ENCODE measurements around the gene WDR77. TPM values are rescaled to one million over a fixed set of nuclear protein-coding genes. Genes with fewer than 3 reads are reported as not detected.

WDR77 gene
- total RNA-seq, 1 experiment from 2014 or later = 42.5 TPM

DNA sequence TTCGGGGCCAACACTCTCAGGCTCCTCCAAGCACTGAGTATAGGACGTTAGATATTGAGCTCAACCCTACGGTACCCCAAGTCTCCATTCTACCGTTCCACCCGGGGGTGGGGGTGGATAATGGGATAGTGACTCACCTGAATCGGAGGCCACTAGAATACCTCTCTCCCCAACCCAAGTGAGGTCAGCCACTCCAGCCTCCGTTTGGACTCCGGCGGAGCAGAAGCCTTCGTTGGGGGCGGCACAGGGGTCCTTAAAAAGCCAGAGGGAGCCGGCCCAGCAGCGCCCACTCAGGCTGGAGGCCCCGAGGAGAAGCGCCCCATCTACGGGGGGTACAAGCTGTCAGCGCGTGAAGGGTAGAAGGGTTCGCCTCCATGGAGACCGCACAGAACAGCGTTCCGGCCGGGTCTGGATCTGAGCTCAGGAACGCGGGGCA is 556 bp downstream of the WDR77 start:
- ATAC-seq (peak; percentile 2; the same call in 1 of the 2 replicates), DNase-seq (ENCODE audit: low read depth, low spot score) (no peak)
- peaks cover 15 to 28% of the 10 kb centered on the region in 2 experiments for H3K4me1 ChIP-seq (ENCODE audit: control insufficient read depth in 1 of 2, insufficient read depth in 2 of 2, low read length in 2 of 2)
- CTCF ChIA-PET = interaction anchor here (0.7 to 1.4 kb wide), 3 partner anchors 48 to 920 kb away, joined by 3 read pairs; no protein-coding TSS in a partner anchor
- peak overlapping the region; percentile 87 to 89 for H3K4me3 ChIP-seq (replicated peaks in 1 of 2; ENCODE audit: low read depth in 1 of 2, low read length in 2 of 2)
- RAD21 ChIA-PET (ENCODE audit: low non-redundant PET in 1 of 2, low total read pairs in 2 of 2, uncharacterized antibody in 2 of 2, unreplicated experiment in 2 of 2) = no interaction called here
- no peaks in the 10 kb centered on the region for H3K9me2 ChIP-seq (ENCODE audit: insufficient read depth)
- no peaks in the 10 kb centered on the region for H3K9me3 ChIP-seq (ENCODE audit: control insufficient read depth in 1 of 2, insufficient read depth in 1 of 2, low read depth in 1 of 2, low read length in 2 of 2)
- peaks cover 3% of the 10 kb centered on the region; the same call in 1 of the 2 replicates for H4K20me1 ChIP-seq (ENCODE audit: insufficient read depth)
- H2AFZ ChIP-seq (ENCODE audit: low read depth, low read length, poor library complexity, severe bottlenecking) = no peak overlapping the region
- no TSS peak for BruUV-seq (replicated peaks)
- peaks cover 96% of the 10 kb centered on the region for H3K79me2 ChIP-seq (ENCODE audit: insufficient read depth, low read length)
- H3K36me3 ChIP-seq (ENCODE audit: control insufficient read depth in 1 of 2, insufficient read depth in 2 of 2, low read length in 2 of 2) = peaks cover 22 to 45% of the 10 kb centered on the region in 2 experiments; a peak in 3 of 4 replicates
- no peaks in the 10 kb centered on the region for H3K27me3 ChIP-seq (ENCODE audit: insufficient read depth, low read length)
- peak overlapping the region; percentile 83 for H3K9ac ChIP-seq (ENCODE audit: low read length)
- intact Hi-C loops (cut with micrococcal nuclease) = no loop called here
- POLR2A ChIA-PET = interaction anchor here (0.5 to 1.1 kb wide), 3 partner anchors 171 to 613 kb away, joined by 3 to 4 read pairs (median 3); partner anchors contain the start of gene RAP1A
- TF ChIP-seq, protein P1, sequence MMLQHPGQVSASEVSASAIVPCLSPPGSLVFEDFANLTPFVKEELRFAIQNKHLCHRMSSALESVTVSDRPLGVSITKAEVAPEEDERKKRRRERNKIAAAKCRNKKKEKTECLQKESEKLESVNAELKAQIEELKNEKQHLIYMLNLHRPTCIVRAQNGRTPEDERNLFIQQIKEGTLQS (IDR thresholded peaks at IDR 0.05) = no peak
- TF ChIP-seq YY1 (IDR thresholded peaks at IDR 0.05; ENCODE audit: extremely low read depth, insufficient replicate concordance, low read depth, low read length) = no peak
- TF ChIP-seq EGR1 (IDR thresholded peaks at IDR 0.05; ENCODE audit: low read depth) = no peak
- no peak for TF ChIP-seq EZH2 (IDR thresholded peaks at IDR 0.05)
- no peak for TF ChIP-seq CEBPB (IDR thresholded peaks at IDR 0.05; ENCODE audit: low read depth)
- no peak for TF ChIP-seq JUND (IDR thresholded peaks at IDR 0.05)
- no peak for TF ChIP-seq POLR2A (IDR thresholded peaks at IDR 0.05; ENCODE audit: borderline replicate concordance, extremely low read depth, insufficient read depth, insufficient read length)
- no peak for TF ChIP-seq POLR2AphosphoS5 (IDR thresholded peaks at IDR 0.05; ENCODE audit: low read depth, low read length)
- TF ChIP-seq, protein P2, sequence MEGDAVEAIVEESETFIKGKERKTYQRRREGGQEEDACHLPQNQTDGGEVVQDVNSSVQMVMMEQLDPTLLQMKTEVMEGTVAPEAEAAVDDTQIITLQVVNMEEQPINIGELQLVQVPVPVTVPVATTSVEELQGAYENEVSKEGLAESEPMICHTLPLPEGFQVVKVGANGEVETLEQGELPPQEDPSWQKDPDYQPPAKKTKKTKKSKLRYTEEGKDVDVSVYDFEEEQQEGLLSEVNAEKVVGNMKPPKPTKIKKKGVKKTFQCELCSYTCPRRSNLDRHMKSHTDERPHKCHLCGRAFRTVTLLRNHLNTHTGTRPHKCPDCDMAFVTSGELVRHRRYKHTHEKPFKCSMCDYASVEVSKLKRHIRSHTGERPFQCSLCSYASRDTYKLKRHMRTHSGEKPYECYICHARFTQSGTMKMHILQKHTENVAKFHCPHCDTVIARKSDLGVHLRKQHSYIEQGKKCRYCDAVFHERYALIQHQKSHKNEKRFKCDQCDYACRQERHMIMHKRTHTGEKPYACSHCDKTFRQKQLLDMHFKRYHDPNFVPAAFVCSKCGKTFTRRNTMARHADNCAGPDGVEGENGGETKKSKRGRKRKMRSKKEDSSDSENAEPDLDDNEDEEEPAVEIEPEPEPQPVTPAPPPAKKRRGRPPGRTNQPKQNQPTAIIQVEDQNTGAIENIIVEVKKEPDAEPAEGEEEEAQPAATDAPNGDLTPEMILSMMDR (IDR thresholded peaks at IDR 0.05 in 2 of 3, conservative IDR thresholded peaks at IDR 0.05 in 1 of 3; ENCODE audit: borderline replicate concordance in 1 of 3, insufficient read depth in 1 of 3, low read depth in 2 of 3, low read length in 2 of 3) = no peak
- no peak for TF ChIP-seq ZNF274 (IDR thresholded peaks at IDR 0.05; ENCODE audit: low read depth, low read length)
- TF ChIP-seq, protein P3, sequence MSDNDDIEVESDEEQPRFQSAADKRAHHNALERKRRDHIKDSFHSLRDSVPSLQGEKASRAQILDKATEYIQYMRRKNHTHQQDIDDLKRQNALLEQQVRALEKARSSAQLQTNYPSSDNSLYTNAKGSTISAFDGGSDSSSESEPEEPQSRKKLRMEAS (IDR thresholded peaks at IDR 0.05) = no peak
- peak overlapping the region; percentile 83 for H3K4me2 ChIP-seq (ENCODE audit: low read length)
- peak overlapping the region; percentile 60 for H3K27ac ChIP-seq (ENCODE audit: low read depth, low read length)
